HCT116 (cell line): ENCODE results near the gene CD34. TPM values are rescaled to one million over a fixed set of nuclear protein-coding genes. Genes with fewer than 3 reads are reported as not detected.

ENCODE experiments used
- ATAC-seq: fragments of 200-7000 bp; cut with Tn5 transposase; 2 replicates; pipeline ENCODE4 v1.9.1; 2020; ENCODE audit warnings: mild to moderate bottlenecking, moderate library complexity
- BruUV-seq: library from RNA; stranded (reverse); fragments of 400-500 nt; replicated peaks from 2 replicates; lab custom pipeline; 2021; lab: Mats Ljungman, UMichigan
- CTCF ChIA-PET: fragments of 300-600 bp; sonication (Branson Sonifier 250); formaldehyde crosslinking; loops from one replicate; lab custom pipeline; 2021; ENCODE audit warnings: antibody characterized with exemption; lab: Charles Lee
- POLR2A ChIA-PET: fragments of 300-600, 350-600 bp; sonication (Branson Sonifier 250); formaldehyde crosslinking; loops from one replicate; lab custom pipeline; 2021; ENCODE audit warnings: antibody characterized with exemption; lab: Charles Lee
- RAD21 ChIA-PET, 2 experiments: fragments of 300-600 bp; sonication (Branson Sonifier 250); formaldehyde crosslinking; loops; one replicate each; lab custom pipeline; 2023; ENCODE audit warnings: low total read pairs in 2 of 2; ENCODE audit not compliant: uncharacterized antibody in 2 of 2, unreplicated experiment in 2 of 2, low non-redundant PET in 1 of 2; lab: Charles Lee
- DNase-seq: peaks from one replicate; pipeline ENCODE4 v3.0.0-alpha.2; 2010; ENCODE audit warnings: low read depth, low spot score
- H2AFZ ChIP-seq: fragments of 200-600 bp; shearing (Covaris generic), sonication (generic); 2 replicates; pipeline ENCODE4 v1.6.1; 2017; ENCODE audit warnings: low read depth, mixed run types, mixed read lengths, antibody characterized with exemption, low read length; ENCODE audit not compliant: poor library complexity, severe bottlenecking
- H3K27ac ChIP-seq: 2 replicates; pipeline ENCODE4 v1.5.1; 2012; ENCODE audit warnings: low read depth, low read length
- H3K27me3 ChIP-seq: fragments of 200-600 bp; sonication (generic); 2 replicates; pipeline ENCODE4 v1.6.1; 2016; ENCODE audit warnings: mixed run types, low read length, mixed read lengths; ENCODE audit not compliant: insufficient read depth
- H3K36me3 ChIP-seq, 2 experiments: fragments of 200-500 bp in 1 of 2; fragments of 200-600 bp in 1 of 2; sonication (Bioruptor generic) in 1 of 2; sonication (generic) in 1 of 2; 2 replicates each; pipeline versions ENCODE4 v1.5.1 to v1.6.1; 2014 to 2016; ENCODE audit warnings: low read length in 2 of 2, inconsistent platforms in 1 of 2, mixed read lengths in 1 of 2, mixed run types in 1 of 2; ENCODE audit not compliant: insufficient read depth in 2 of 2, control insufficient read depth in 1 of 2
- H3K4me1 ChIP-seq, 2 experiments: fragments of 200-600 bp in 1 of 2; sonication (generic) in 1 of 2; 2 replicates each; pipeline versions ENCODE4 v1.5.1 to v1.6.1; 2012 to 2017; ENCODE audit warnings: low read length in 2 of 2, inconsistent platforms in 1 of 2, mild to moderate bottlenecking in 1 of 2, mixed read lengths in 1 of 2, mixed run types in 1 of 2, moderate library complexity in 1 of 2; ENCODE audit not compliant: insufficient read depth in 2 of 2, control insufficient read depth in 1 of 2
- H3K4me2 ChIP-seq: fragments of 200-600 bp; sonication (generic); 2 replicates; pipeline ENCODE4 v1.6.1; 2017; ENCODE audit warnings: mixed run types, low read length, mixed read lengths
- H3K4me3 ChIP-seq, 2 experiments: fragments of 200-600 bp in 1 of 2; sonication (generic) in 1 of 2; replicated peaks in 1 of 2; 2 replicates each; pipeline ENCODE4 v1.5.1; 2011 to 2016; ENCODE audit warnings: low read length in 2 of 2, control low read depth in 1 of 2, low read depth in 1 of 2, mild to moderate bottlenecking in 1 of 2, mixed read lengths in 1 of 2, mixed run types in 1 of 2
- H3K79me2 ChIP-seq: fragments of 200-600 bp; sonication (generic); 2 replicates; pipeline ENCODE4 v1.6.1; 2017; ENCODE audit warnings: mild to moderate bottlenecking, mixed run types, low read length, moderate library complexity, mixed read lengths; ENCODE audit not compliant: insufficient read depth
- H3K9ac ChIP-seq: fragments of 200-600 bp; sonication (generic); 2 replicates; pipeline ENCODE4 v1.6.1; 2016; ENCODE audit warnings: low read length, mixed read lengths
- H3K9me2 ChIP-seq: fragments of 200-600 bp; sonication (generic), shearing (Covaris generic); 2 replicates; pipeline ENCODE4 v1.6.1; 2017; ENCODE audit warnings: mixed run types, mild to moderate bottlenecking, moderate library complexity; ENCODE audit not compliant: insufficient read depth
- H3K9me3 ChIP-seq, 2 experiments: fragments of 200-500 bp in 1 of 2; fragments of 200-600 bp in 1 of 2; sonication (Bioruptor generic) in 1 of 2; sonication (generic) in 1 of 2; 2 replicates each; pipeline ENCODE4 v1.6.1; 2014 to 2017; ENCODE audit warnings: low read length in 2 of 2, mixed read lengths in 2 of 2, inconsistent platforms in 1 of 2, low read depth in 1 of 2, mild to moderate bottlenecking in 1 of 2, mixed run types in 1 of 2, moderate library complexity in 1 of 2; ENCODE audit not compliant: control insufficient read depth in 1 of 2, insufficient read depth in 1 of 2
- H4K20me1 ChIP-seq: fragments of 200-600 bp; sonication (generic), shearing (Covaris generic); 2 replicates; pipeline ENCODE4 v1.6.1; 2017; ENCODE audit warnings: mixed run types, mild to moderate bottlenecking, moderate library complexity; ENCODE audit not compliant: insufficient read depth
- CBX3 ChIP-seq: IDR thresholded peaks from 2 replicates; pipeline ENCODE4 v1.6.1; 2012; ENCODE audit warnings: low read depth
- CEBPB ChIP-seq: IDR thresholded peaks from 2 replicates; pipeline ENCODE4 v1.6.1; 2012; ENCODE audit warnings: low read depth
- EGR1 ChIP-seq: IDR thresholded peaks from 2 replicates; pipeline ENCODE4 v1.6.1; 2012; ENCODE audit warnings: low read depth
- FOSL1 ChIP-seq: IDR thresholded peaks from 2 replicates; pipeline ENCODE4 v1.6.1; 2012; ENCODE audit warnings: low read depth
- JUND ChIP-seq: IDR thresholded peaks from 2 replicates; pipeline ENCODE4 v1.6.1; 2012
- MAX ChIP-seq: IDR thresholded peaks from 2 replicates; pipeline ENCODE4 v1.6.1; 2012
- POLR2AphosphoS5 ChIP-seq: IDR thresholded peaks from 2 replicates; pipeline ENCODE4 v1.6.1; 2011; ENCODE audit warnings: mild to moderate bottlenecking, low read depth, low read length, moderate library complexity
- SIN3A ChIP-seq: IDR thresholded peaks from 2 replicates; pipeline ENCODE4 v1.6.1; 2012; ENCODE audit warnings: low read depth
- SP1 ChIP-seq: IDR thresholded peaks from 2 replicates; pipeline ENCODE4 v1.6.1; 2012; ENCODE audit warnings: low read depth
- TCF7L2 ChIP-seq: IDR thresholded peaks from 2 replicates; pipeline ENCODE4 v1.7.0; 2011; ENCODE audit warnings: borderline replicate concordance, inconsistent platforms; ENCODE audit not compliant: insufficient read depth, insufficient read length; ENCODE audit errors: extremely low read depth
- YY1 ChIP-seq: IDR thresholded peaks from 2 replicates; pipeline ENCODE4 v1.6.1; 2011; ENCODE audit warnings: low read length, low read depth, moderate library complexity, mild to moderate bottlenecking; ENCODE audit not compliant: insufficient replicate concordance; ENCODE audit errors: extremely low read depth
- ZFX ChIP-seq: fragments of 450-650 bp; IDR thresholded peaks from 2 replicates; pipeline ENCODE4 v1.6.1; 2017
- ZNF274 ChIP-seq: fragments of 200-500 bp; sonication (Bioruptor generic); IDR thresholded peaks from 2 replicates; pipeline ENCODE4 v1.6.1; 2014; ENCODE audit warnings: mild to moderate bottlenecking, low read depth, low read length, inconsistent platforms
- intact Hi-C: fragments of 100-400 bp; cut with micrococcal nuclease; formaldehyde crosslinking; loops from 2 replicates; pipeline ENCODE4 v1.10.0; 2022
- total RNA-seq: library from RNA; stranded (reverse); gene quantifications from one replicate; pipeline ENCODE4 v1.2.1, GENCODE V29; 2021; ENCODE audit not compliant: unreplicated experiment
- TF ChIP-seq, protein P1 (sequence below): IDR thresholded peaks from 2 replicates; pipeline ENCODE4 v1.6.1; 2012
- TF ChIP-seq, protein P2 (sequence below): IDR thresholded peaks from 2 replicates; pipeline ENCODE4 v1.6.1; 2012; ENCODE audit warnings: low read depth

The CD34 gene
- total RNA-seq, 1 experiment from 2014 or later: 0.07 TPM

DNA sequence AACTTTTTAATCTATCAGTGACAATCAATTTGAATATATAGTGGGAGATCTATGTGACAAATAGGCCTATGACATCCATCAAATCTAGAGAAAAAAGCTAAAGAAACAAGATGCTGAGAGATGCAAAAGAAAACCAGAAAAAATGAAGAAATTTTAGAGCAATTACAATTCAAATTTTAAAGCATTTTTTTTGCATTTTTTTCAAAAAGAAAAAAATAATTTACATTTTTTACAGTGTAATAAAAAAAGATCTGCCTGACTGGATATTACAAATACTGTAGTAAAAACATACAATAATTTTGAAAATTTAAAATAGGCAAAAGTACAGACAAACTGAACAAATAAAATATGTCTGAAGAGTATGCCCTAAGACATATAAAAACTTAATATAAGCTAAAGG lies 14.4 kb downstream of the CD34 start:
- RAD21 ChIA-PET: interaction anchor here in 1 of 2 experiments (0.7 to 1.5 kb wide), 2 partner anchors 11 to 67 kb away, joined by 3 read pairs; no protein-coding TSS in a partner anchor
- no peak overlapping the region for H3K27ac ChIP-seq
- H3K4me1 ChIP-seq: no peaks in the 10 kb centered on the region
- H3K36me3 ChIP-seq: no peaks in the 10 kb centered on the region
- H4K20me1 ChIP-seq: no peaks in the 10 kb centered on the region
- CTCF ChIA-PET: interaction anchor here (1.1 to 5.7 kb wide), 7 partner anchors 11 to 101 kb away, joined by 3 to 69 read pairs (median 5); no protein-coding TSS in a partner anchor
- no peaks in the 10 kb centered on the region for H3K9me2 ChIP-seq
- no peak overlapping the region for H2AFZ ChIP-seq
- no peaks in the 10 kb centered on the region for H3K79me2 ChIP-seq
- POLR2A ChIA-PET: no interaction called here
- H3K4me2 ChIP-seq: no peak overlapping the region
- ATAC-seq (no peak), DNase-seq (no peak)
- intact Hi-C loops: no loop called here
- TF ChIP-seq, protein P1, sequence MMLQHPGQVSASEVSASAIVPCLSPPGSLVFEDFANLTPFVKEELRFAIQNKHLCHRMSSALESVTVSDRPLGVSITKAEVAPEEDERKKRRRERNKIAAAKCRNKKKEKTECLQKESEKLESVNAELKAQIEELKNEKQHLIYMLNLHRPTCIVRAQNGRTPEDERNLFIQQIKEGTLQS: no peak
- TF ChIP-seq POLR2AphosphoS5 (no peak), FOSL1 (no peak), SP1 (no peak), ZNF274 (no peak), ZFX (no peak), JUND (no peak), EGR1 (no peak), CBX3 (no peak)
- no peak overlapping the region for H3K4me3 ChIP-seq
- H3K9me3 ChIP-seq: no peaks in the 10 kb centered on the region
- no TSS peak for BruUV-seq
- H3K27me3 ChIP-seq: no peaks in the 10 kb centered on the region
- H3K9ac ChIP-seq: no peak overlapping the region

DNA sequence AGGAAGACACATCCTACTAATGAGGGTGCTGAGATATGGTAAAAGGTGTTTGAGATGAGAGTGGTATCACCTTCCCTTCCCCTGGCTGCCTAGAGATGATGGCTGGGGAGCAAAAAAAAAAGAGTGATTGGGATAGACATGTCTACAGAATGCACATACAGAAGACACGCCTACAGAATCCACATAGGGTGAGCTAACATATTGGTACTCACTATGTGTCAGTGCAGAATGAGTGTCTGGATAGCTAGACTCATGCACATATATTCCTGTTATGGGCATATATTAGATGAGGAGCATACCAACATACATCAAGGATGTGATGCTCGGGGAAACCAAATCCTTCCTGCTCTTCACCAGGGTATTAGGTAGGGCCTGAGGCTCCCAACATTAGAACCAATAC lies 16.2 kb downstream of the CD34 start:
- ChIA-PET RAD21 (no interaction called here), POLR2A (no interaction called here), CTCF (interaction anchor here (1.2 to 5.7 kb wide), 5 partner anchors 8 to 103 kb away, joined by 3 to 69 read pairs (median 5); no protein-coding TSS in a partner anchor)
- Histone ChIP-seq H3K9me2 (no peaks in the 10 kb centered on the region), H3K79me2 (no peaks in the 10 kb centered on the region), H3K9me3 (no peaks in the 10 kb centered on the region), H4K20me1 (no peaks in the 10 kb centered on the region), H3K4me2 (no peak overlapping the region), H3K4me3 (no peak overlapping the region), H3K36me3 (no peaks in the 10 kb centered on the region), H3K4me1 (peaks cover 0 to 8% of the 10 kb centered on the region in 2 experiments; a peak in 1 of 4 replicates), H3K27ac (no peak overlapping the region), H3K9ac (no peak overlapping the region), H3K27me3 (no peaks in the 10 kb centered on the region), H2AFZ (peak overlapping the region; percentile 18)
- DNase-seq (no peak), ATAC-seq (no peak)
- no TSS peak for BruUV-seq
- intact Hi-C loops: no loop called here
- TF ChIP-seq, protein P2, sequence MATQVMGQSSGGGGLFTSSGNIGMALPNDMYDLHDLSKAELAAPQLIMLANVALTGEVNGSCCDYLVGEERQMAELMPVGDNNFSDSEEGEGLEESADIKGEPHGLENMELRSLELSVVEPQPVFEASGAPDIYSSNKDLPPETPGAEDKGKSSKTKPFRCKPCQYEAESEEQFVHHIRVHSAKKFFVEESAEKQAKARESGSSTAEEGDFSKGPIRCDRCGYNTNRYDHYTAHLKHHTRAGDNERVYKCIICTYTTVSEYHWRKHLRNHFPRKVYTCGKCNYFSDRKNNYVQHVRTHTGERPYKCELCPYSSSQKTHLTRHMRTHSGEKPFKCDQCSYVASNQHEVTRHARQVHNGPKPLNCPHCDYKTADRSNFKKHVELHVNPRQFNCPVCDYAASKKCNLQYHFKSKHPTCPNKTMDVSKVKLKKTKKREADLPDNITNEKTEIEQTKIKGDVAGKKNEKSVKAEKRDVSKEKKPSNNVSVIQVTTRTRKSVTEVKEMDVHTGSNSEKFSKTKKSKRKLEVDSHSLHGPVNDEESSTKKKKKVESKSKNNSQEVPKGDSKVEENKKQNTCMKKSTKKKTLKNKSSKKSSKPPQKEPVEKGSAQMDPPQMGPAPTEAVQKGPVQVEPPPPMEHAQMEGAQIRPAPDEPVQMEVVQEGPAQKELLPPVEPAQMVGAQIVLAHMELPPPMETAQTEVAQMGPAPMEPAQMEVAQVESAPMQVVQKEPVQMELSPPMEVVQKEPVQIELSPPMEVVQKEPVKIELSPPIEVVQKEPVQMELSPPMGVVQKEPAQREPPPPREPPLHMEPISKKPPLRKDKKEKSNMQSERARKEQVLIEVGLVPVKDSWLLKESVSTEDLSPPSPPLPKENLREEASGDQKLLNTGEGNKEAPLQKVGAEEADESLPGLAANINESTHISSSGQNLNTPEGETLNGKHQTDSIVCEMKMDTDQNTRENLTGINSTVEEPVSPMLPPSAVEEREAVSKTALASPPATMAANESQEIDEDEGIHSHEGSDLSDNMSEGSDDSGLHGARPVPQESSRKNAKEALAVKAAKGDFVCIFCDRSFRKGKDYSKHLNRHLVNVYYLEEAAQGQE: no peak
- TF ChIP-seq FOSL1 (no peak), SIN3A (no peak), TCF7L2 (no peak), MAX (no peak), CEBPB (no peak), SP1 (no peak), YY1 (no peak)
- TF ChIP-seq, protein P1: no peak
